Epithelial cell of prostate (primary cell): Measurements from ENCODE around the gene TGM3.

Experiments
- DNase-seq: peaks from one replicate; pipeline ENCODE4 v3.0.0-alpha.2; 2011; ENCODE audit warnings: low read depth, low spot score
- H3K27ac ChIP-seq: fragments of 450-650 bp; 2 replicates; pipeline ENCODE4 v1.5.1; 2017; ENCODE audit warnings: mild to moderate bottlenecking

The TGM3 gene

GRCh38 chr20:2304180-2304579 is 8.4 kb downstream of the TGM3 start:
- DNase-seq = no peak
- no peak overlapping the region for H3K27ac ChIP-seq

GRCh38 chr20:2305029-2305428 is 9.2 kb downstream of the TGM3 start:
- H3K27ac ChIP-seq = no peak overlapping the region

GRCh38 chr20:2305479-2305878 is 9.7 kb downstream of the TGM3 start:
- no peak overlapping the region for H3K27ac ChIP-seq
- DNase-seq = no peak

More at GRCh38 chr20:2305029-2305428, 9.2 kb downstream of the TGM3 start:
- no peak for DNase-seq

GRCh38 chr20:2305946-2306345 is 10.1 kb downstream of the TGM3 start:
- no peak overlapping the region for H3K27ac ChIP-seq

GRCh38 chr20:2307136-2307535 is 11.3 kb downstream of the TGM3 start:
- no peak for DNase-seq

More at GRCh38 chr20:2305946-2306345, 10.1 kb downstream of the TGM3 start:
- no peak for DNase-seq

GRCh38 chr20:2311329-2311728 is 15.5 kb downstream of the TGM3 start:
- DNase-seq = no peak
- no peak overlapping the region for H3K27ac ChIP-seq

More at GRCh38 chr20:2307136-2307535, 11.3 kb downstream of the TGM3 start:
- no peak overlapping the region for H3K27ac ChIP-seq

- no peak for DNase-seq
- H3K27ac ChIP-seq = no peak overlapping the region
These were observed 17.1 kb downstream of the TGM3 start for GRCh38 chr20:2312876-2313275.

- H3K27ac ChIP-seq = no peak overlapping the region
- no peak for DNase-seq
These were observed 17.5 kb downstream of the TGM3 start for GRCh38 chr20:2313316-2313715.

GRCh38 chr20:2314759-2315439 is 19.1 kb downstream of the TGM3 start:
- H3K27ac ChIP-seq = peak overlapping the region; percentile 24
- DNase-seq = peak; percentile 27

GRCh38 chr20:2315440-2315778 is 19.6 kb downstream of the TGM3 start:
- DNase-seq = no peak
- H3K27ac ChIP-seq = no peak overlapping the region

GRCh38 chr20:2316847-2317495 is 21.2 kb downstream of the TGM3 start:
- no peak overlapping the region for H3K27ac ChIP-seq
- no peak for DNase-seq

- no peak for DNase-seq
- no peak overlapping the region for H3K27ac ChIP-seq
These were observed 25.2 kb downstream of the TGM3 start for GRCh38 chr20:2320813-2321658.

- no peak overlapping the region for H3K27ac ChIP-seq
- DNase-seq = no peak
These were observed 27.2 kb downstream of the TGM3 start for GRCh38 chr20:2323051-2323450.

- no peak overlapping the region for H3K27ac ChIP-seq
- DNase-seq = no peak
These were observed 30.2 kb downstream of the TGM3 start for GRCh38 chr20:2326046-2326445.

GRCh38 chr20:2327620-2328555 is 32.1 kb downstream of the TGM3 start:
- H3K27ac ChIP-seq = no peak overlapping the region
- DNase-seq = no peak

- DNase-seq = no peak
- H3K27ac ChIP-seq = no peak overlapping the region
These were observed 33.5 kb downstream of the TGM3 start for GRCh38 chr20:2329286-2329685.

GRCh38 chr20:2330090-2330695 is 34.4 kb downstream of the TGM3 start:
- no peak for DNase-seq
- no peak overlapping the region for H3K27ac ChIP-seq

GRCh38 chr20:2331106-2331505 is 35.3 kb downstream of the TGM3 start:
- H3K27ac ChIP-seq = no peak overlapping the region
- no peak for DNase-seq

- no peak overlapping the region for H3K27ac ChIP-seq
- no peak for DNase-seq
These were observed 36.2 kb downstream of the TGM3 start for GRCh38 chr20:2331901-2332565.
